IMR-90 (cell line): ENCODE results near the gene PSMD6. TPM values are rescaled to one million over a fixed set of nuclear protein-coding genes. Genes with fewer than 3 reads are reported as not detected.

ENCODE experiments used
- ATAC-seq: fragments of 200-7000 bp; cut with Tn5 transposase; 2 replicates; pipeline ENCODE4 v1.9.1; 2020; ENCODE audit warnings: low read depth, mild to moderate bottlenecking, moderate library complexity
- BruUV-seq: library from RNA; stranded (reverse); fragments of 400-500 nt; replicated peaks from 2 replicates; lab custom pipeline; 2021; lab: Mats Ljungman, UMichigan
- CTCF ChIA-PET: fragments of 300-600 bp; formaldehyde crosslinking; extraction: SDS; loops from one replicate; lab custom pipeline; 2021; ENCODE audit warnings: antibody characterized with exemption; lab: Yijun Ruan, JAX
- POLR2A ChIA-PET: fragments of 300-600 bp; sonication (Branson Sonifier 250); formaldehyde crosslinking; loops from one replicate; lab custom pipeline; 2022; ENCODE audit warnings: antibody characterized with exemption; ENCODE audit not compliant: unreplicated experiment; lab: Charles Lee
- DNase-seq: peaks from one replicate; pipeline ENCODE4 v3.0.0; 2013
- H2AFZ ChIP-seq: replicated peaks from 2 replicates; pipeline ENCODE3; 2013; ENCODE audit warnings: low read length, mild to moderate bottlenecking; ENCODE audit not compliant: poor library complexity
- H2AK5ac ChIP-seq: 2 replicates; pipeline ENCODE4 v1.6.1; 2013; ENCODE audit warnings: low read depth, low read length, inconsistent platforms
- H2AK9ac ChIP-seq: replicated peaks from 2 replicates; pipeline ENCODE3; 2013; ENCODE audit warnings: mild to moderate bottlenecking, low read depth, low read length, moderate library complexity; ENCODE audit not compliant: poor library complexity
- H2BK120ac ChIP-seq: 2 replicates; pipeline ENCODE4 v1.6.1; 2013; ENCODE audit warnings: low read depth, low read length, inconsistent platforms
- H2BK15ac ChIP-seq: 3 replicates; pipeline ENCODE4 v1.6.1; 2013; ENCODE audit warnings: low read depth, low read length, inconsistent platforms
- H2BK20ac ChIP-seq: 2 replicates; pipeline ENCODE4 v1.6.1; 2013; ENCODE audit warnings: low read depth, mild to moderate bottlenecking, inconsistent platforms, low read length, moderate library complexity
- H2BK5ac ChIP-seq: 2 replicates; pipeline ENCODE4 v1.6.1; 2013; ENCODE audit warnings: mild to moderate bottlenecking, low read depth, low read length, inconsistent platforms; ENCODE audit not compliant: poor library complexity, severe bottlenecking
- H3K14ac ChIP-seq: replicated peaks from 2 replicates; pipeline ENCODE4 v1.6.1; 2013; ENCODE audit warnings: low read depth, low read length, inconsistent platforms
- H3K18ac ChIP-seq: 2 replicates; pipeline ENCODE4 v1.6.1; 2013; ENCODE audit warnings: low read depth, low read length, control low read depth
- H3K23ac ChIP-seq: 2 replicates; pipeline ENCODE4 v1.6.1; 2013; ENCODE audit warnings: low read depth, low read length, inconsistent platforms
- H3K27ac ChIP-seq: 2 replicates; pipeline ENCODE4 v1.5.1; 2013; ENCODE audit warnings: mild to moderate bottlenecking, control low read depth, low read length; ENCODE audit not compliant: insufficient read depth
- H3K27me3 ChIP-seq: 2 replicates; pipeline ENCODE4 v1.6.1; 2013; ENCODE audit warnings: low read length; ENCODE audit not compliant: control insufficient read depth, insufficient read depth
- H3K36me3 ChIP-seq: 2 replicates; pipeline ENCODE4 v1.6.1; 2013; ENCODE audit warnings: low read length, mixed read lengths; ENCODE audit not compliant: control insufficient read depth, insufficient read depth
- H3K4ac ChIP-seq: 2 replicates; pipeline ENCODE4 v1.6.1; 2013; ENCODE audit warnings: low read depth, low read length, inconsistent platforms
- H3K4me1 ChIP-seq: 2 replicates; pipeline ENCODE4 v1.6.1; 2013; ENCODE audit warnings: low read length, mixed read lengths; ENCODE audit not compliant: control insufficient read depth, insufficient read depth
- H3K4me2 ChIP-seq: 2 replicates; pipeline ENCODE4 v1.6.1; 2013; ENCODE audit warnings: low read depth, mild to moderate bottlenecking, control low read depth, low read length, moderate library complexity
- H3K4me3 ChIP-seq: 2 replicates; pipeline ENCODE4 v1.5.1; 2013; ENCODE audit warnings: low read depth, mild to moderate bottlenecking, control low read depth, low read length, moderate library complexity; ENCODE audit not compliant: insufficient read depth
- H3K56ac ChIP-seq: 2 replicates; pipeline ENCODE4 v1.6.1; 2013; ENCODE audit warnings: low read length, inconsistent platforms; ENCODE audit not compliant: insufficient read depth; ENCODE audit errors: extremely low read depth
- H3K79me1 ChIP-seq, 2 experiments: 2 replicates each; pipeline ENCODE4 v1.6.1; 2013; ENCODE audit warnings: low read length in 2 of 2, inconsistent platforms in 1 of 2, low read depth in 1 of 2
- H3K9ac ChIP-seq: 2 replicates; pipeline ENCODE4 v1.6.1; 2013; ENCODE audit warnings: low read depth, low read length, control low read depth
- H3K9me1 ChIP-seq: 2 replicates; pipeline ENCODE4 v1.6.1; 2013; ENCODE audit warnings: low read length, inconsistent platforms; ENCODE audit not compliant: insufficient read depth
- H3K9me3 ChIP-seq: 2 replicates; pipeline ENCODE4 v1.6.1; 2013; ENCODE audit warnings: low read length; ENCODE audit not compliant: control insufficient read depth, insufficient read depth
- H4K20me1 ChIP-seq: 2 replicates; pipeline ENCODE4 v1.6.1; 2013; ENCODE audit warnings: low read length, inconsistent platforms; ENCODE audit not compliant: insufficient read depth
- H4K5ac ChIP-seq: 2 replicates; pipeline ENCODE4 v1.6.1; 2013; ENCODE audit warnings: mild to moderate bottlenecking, low read depth, low read length, control low read depth
- H4K8ac ChIP-seq, 2 experiments: 2 replicates each; pipeline ENCODE4 v1.6.1; 2013; ENCODE audit warnings: low read depth in 2 of 2, low read length in 2 of 2, control low read depth in 1 of 2, inconsistent platforms in 1 of 2
- H4K91ac ChIP-seq: 2 replicates; pipeline ENCODE4 v1.6.1; 2013; ENCODE audit warnings: low read depth, low read length, inconsistent platforms; ENCODE audit not compliant: insufficient read depth
- BHLHE40 ChIP-seq: fragments of 150-350 bp; IDR thresholded peaks from 2 replicates; pipeline ENCODE4 v1.6.1; 2016; ENCODE audit warnings: mild to moderate bottlenecking, low read depth, low read length
- CHD1 ChIP-seq: IDR thresholded peaks from 2 replicates; pipeline ENCODE4 v1.6.1; 2012; ENCODE audit warnings: low read depth, low read length, improper control_type of control experiment
- FOS ChIP-seq: fragments of 150-350 bp; IDR thresholded peaks from 2 replicates; pipeline ENCODE4 v1.6.1; 2016; ENCODE audit warnings: low read depth, low read length
- MXI1 ChIP-seq: IDR thresholded peaks from 2 replicates; pipeline ENCODE4 v1.6.1; 2012; ENCODE audit warnings: low read depth, mild to moderate bottlenecking, low read length, moderate library complexity, borderline replicate concordance
- NFE2L2 ChIP-seq: fragments of 150-350 bp; IDR thresholded peaks from 2 replicates; pipeline ENCODE4 v1.6.1; 2016; ENCODE audit warnings: low read depth, mild to moderate bottlenecking, low read length
- WGBS, 2 experiments: methylation state at CpG; one replicate each; pipeline versions ENCODE4 v1.1.5 to v1.1.7; 2013; ENCODE audit warnings: missing lambda C conversion rate in 2 of 2; ENCODE audit not compliant: insufficient read length in 1 of 2; ENCODE audit errors: extremely low coverage in 2 of 2; 5-methylcytosine and 5-hydroxymethylcytosine counted together
- dilution Hi-C: fragments of 300-500 bp; cut with HindIII; formaldehyde crosslinking; loops from one replicate; pipeline ENCODE4 v1.14.3; 2018; ENCODE audit warnings: low sequenced_read_pairs; ENCODE audit not compliant: unreplicated experiment
- in situ Hi-C: fragments of 300-500 bp; cut with MboI; formaldehyde crosslinking; loops from 3 replicates; pipeline ENCODE4 v1.14.3; 2019; ENCODE audit warnings: low sequenced_read_pairs, inconsistent platforms, mixed read lengths
- intact Hi-C: fragments of 100-400 bp; cut with micrococcal nuclease; formaldehyde crosslinking; loops from 2 replicates; pipeline ENCODE4 v1.10.0; 2022
- polyA plus RNA-seq, 3 experiments: library from polyadenylated mRNA; depleted of rRNA; stranded (reverse); fragments of >200 nt; gene quantifications; 2 replicates each; pipeline ENCODE4 v1.2.3, GENCODE V29; 2012; ENCODE audit warnings: low replicate concordance in 1 of 3
- total RNA-seq: library from RNA; depleted of rRNA; stranded (reverse); fragments of >200 nt; gene quantifications from 2 replicates; pipeline ENCODE4 v1.2.3, GENCODE V29; 2012
- TF ChIP-seq, protein P1 (sequence below): fragments of 150-350 bp; IDR thresholded peaks from 2 replicates; pipeline ENCODE4 v1.6.1; 2017; ENCODE audit warnings: mild to moderate bottlenecking, antibody characterized with exemption, low read length, low read depth

Gene PSMD6
- total and polyA plus RNA-seq, 2 of the 4 experiments (the other 2 are of a cell fraction): 86.6 to 91.8 TPM

DNA sequence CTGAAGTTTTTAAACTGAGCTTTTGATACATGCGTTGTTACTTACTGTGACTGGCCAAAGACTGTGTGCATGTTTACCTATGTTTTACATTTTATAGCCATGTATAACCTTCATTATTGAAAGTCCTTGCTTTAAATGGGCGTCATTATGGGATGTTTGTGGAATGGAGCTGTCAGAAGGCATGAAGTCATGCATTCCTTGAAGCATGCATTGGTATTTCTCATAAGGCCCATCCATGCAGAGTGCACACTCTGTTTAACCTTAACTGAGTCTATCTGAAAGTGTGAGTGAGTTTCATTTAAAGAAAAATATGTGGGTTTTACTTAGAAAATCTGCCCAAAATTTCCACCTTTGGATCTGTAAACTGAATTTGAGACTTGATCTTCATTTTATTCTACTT, 51.1 kb downstream of the PSMD6 start:
- Histone ChIP-seq H3K9me1 (peaks cover 25% of the 10 kb centered on the region), H3K4me2 (peak overlapping the region; percentile 30; the same call in 1 of the 2 replicates), H3K9me3 (no peaks in the 10 kb centered on the region), H3K27me3 (no peaks in the 10 kb centered on the region), H3K14ac (no peak overlapping the region), H4K8ac (no peak overlapping the region), H3K56ac (no peak overlapping the region), H2AFZ (no peak overlapping the region), H3K23ac (no peak overlapping the region), H2BK15ac (no peak overlapping the region), H3K79me1 (peaks cover 43 to 79% of the 10 kb centered on the region in 2 experiments), H3K4me1 (peaks cover 37% of the 10 kb centered on the region), H4K91ac (no peak overlapping the region), H2AK9ac (no peak overlapping the region), H2BK20ac (no peak overlapping the region), H3K27ac (no peak overlapping the region; the same call in 1 of the 2 replicates), H2BK5ac (peak overlapping the region; percentile 72), H4K5ac (no peak overlapping the region), H3K9ac (no peak overlapping the region), H2BK120ac (no peak overlapping the region), H3K4ac (no peak overlapping the region), H3K4me3 (no peak overlapping the region), H3K36me3 (peaks cover 7% of the 10 kb centered on the region; the same call in 1 of the 2 replicates), H2AK5ac (no peak overlapping the region), H3K18ac (no peak overlapping the region), H4K20me1 (peaks cover 41% of the 10 kb centered on the region)
- dilution Hi-C loops: no loop called here
- CTCF ChIA-PET: interaction anchor here (0.6 to 1.0 kb wide), 4 partner anchors 10 to 51 kb away, joined by 3 to 4 read pairs (median 3); no protein-coding TSS in a partner anchor
- TF ChIP-seq FOS (no peak), NFE2L2 (no peak), CHD1 (no peak), BHLHE40 (no peak), MXI1 (0 out of 2 replicates have a peak, but pooled peaks have one; percentile 61)
- TF ChIP-seq, protein P1, sequence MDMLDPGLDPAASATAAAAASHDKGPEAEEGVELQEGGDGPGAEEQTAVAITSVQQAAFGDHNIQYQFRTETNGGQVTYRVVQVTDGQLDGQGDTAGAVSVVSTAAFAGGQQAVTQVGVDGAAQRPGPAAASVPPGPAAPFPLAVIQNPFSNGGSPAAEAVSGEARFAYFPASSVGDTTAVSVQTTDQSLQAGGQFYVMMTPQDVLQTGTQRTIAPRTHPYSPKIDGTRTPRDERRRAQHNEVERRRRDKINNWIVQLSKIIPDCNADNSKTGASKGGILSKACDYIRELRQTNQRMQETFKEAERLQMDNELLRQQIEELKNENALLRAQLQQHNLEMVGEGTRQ: no peak
- intact Hi-C loops: no loop called here
- 0% methylated on average over 1 of the region's 2 CpGs; no CpG with 5 or more reads in 1 of the 2 experiments for WGBS, 2 experiments
- in situ Hi-C loops: no loop called here
- DNase-seq: peak; percentile 89
- no TSS peak for BruUV-seq
- POLR2A ChIA-PET: no interaction called here
- ATAC-seq: peak; percentile 78
